GM10248 (cell line): ENCODE data around the gene CDKN2AIP.

Experiments
- CTCF ChIA-PET: fragments of 300-600 bp; sonication (Branson Sonifier 250); formaldehyde crosslinking; extraction: SDS; loops from one replicate; lab custom pipeline; 2021; ENCODE audit warnings: antibody characterized with exemption; lab: Yijun Ruan, JAX
- POLR2A ChIA-PET: fragments of 350-650 bp; sonication (Branson Sonifier 250); formaldehyde crosslinking; extraction: SDS; loops from one replicate; lab custom pipeline; 2020; ENCODE audit warnings: antibody characterized with exemption; lab: Yijun Ruan, JAX
- DNase-seq: peaks from one replicate; pipeline ENCODE4 v3.0.0; 2012; ENCODE audit errors: extremely low spot score
- CTCF ChIP-seq: IDR thresholded peaks from 2 replicates; pipeline ENCODE4 v1.5.1; 2012; ENCODE audit warnings: mild to moderate bottlenecking, low read depth; ENCODE audit errors: extremely low read depth, missing control alignments, control extremely low read depth

CDKN2AIP gene

GRCh38 chr4:183411291-183411861, 33.1 kb upstream of the CDKN2AIP start:
- no peak for TF ChIP-seq CTCF
- ChIA-PET POLR2A (no interaction called here), CTCF (interaction anchor here (1.6 kb wide), 1 partner anchor 13 kb away, joined by 5 read pairs; no protein-coding TSS in a partner anchor)
- no peak for DNase-seq

GRCh38 chr4:183412821-183413220, 31.6 kb upstream of the CDKN2AIP start:
- ChIA-PET POLR2A (no interaction called here), CTCF (no interaction called here)
- no peak for TF ChIP-seq CTCF
- DNase-seq, result no peak

GRCh38 chr4:183413234-183414200, 30.9 kb upstream of the CDKN2AIP start:
- POLR2A ChIA-PET, result no interaction called here
- CTCF ChIA-PET, result interaction anchor here (1.6 kb wide), 1 partner anchor 475 kb away, joined by 3 read pairs; no protein-coding TSS in a partner anchor
- no peak for TF ChIP-seq CTCF
- no peak for DNase-seq

GRCh38 chr4:183416879-183417755, 27.3 kb upstream of the CDKN2AIP start:
- TF ChIP-seq CTCF, result no peak
- ChIA-PET CTCF (interaction anchor here (0.7 to 2.5 kb wide), 3 partner anchors 10 to 22 kb away, joined by 3 to 6 read pairs (median 5); no protein-coding TSS in a partner anchor), POLR2A (no interaction called here)
- no peak for DNase-seq

GRCh38 chr4:183422962-183423631, 21.3 kb upstream of the CDKN2AIP start:
- no peak for TF ChIP-seq CTCF
- POLR2A ChIA-PET, result no interaction called here
- CTCF ChIA-PET, result interaction anchor here (0.7 kb wide), 1 partner anchor 16 kb away, joined by 3 read pairs; no protein-coding TSS in a partner anchor

More at GRCh38 chr4:183422962-183423631, 21.3 kb upstream of the CDKN2AIP start:
- DNase-seq, result no peak
